Measurements from ENCODE around the gene TUBB. TPM values are rescaled to one million over a fixed set of nuclear protein-coding genes. Genes with fewer than 3 reads are reported as not detected.

The TUBB gene
- total and polyA plus RNA-seq, 9 of the 15 experiments (the other 6 are each of a cell fraction or from before 2014, with no cell fraction given) = 971 to 2,870 (median 1,478) TPM

DNA sequence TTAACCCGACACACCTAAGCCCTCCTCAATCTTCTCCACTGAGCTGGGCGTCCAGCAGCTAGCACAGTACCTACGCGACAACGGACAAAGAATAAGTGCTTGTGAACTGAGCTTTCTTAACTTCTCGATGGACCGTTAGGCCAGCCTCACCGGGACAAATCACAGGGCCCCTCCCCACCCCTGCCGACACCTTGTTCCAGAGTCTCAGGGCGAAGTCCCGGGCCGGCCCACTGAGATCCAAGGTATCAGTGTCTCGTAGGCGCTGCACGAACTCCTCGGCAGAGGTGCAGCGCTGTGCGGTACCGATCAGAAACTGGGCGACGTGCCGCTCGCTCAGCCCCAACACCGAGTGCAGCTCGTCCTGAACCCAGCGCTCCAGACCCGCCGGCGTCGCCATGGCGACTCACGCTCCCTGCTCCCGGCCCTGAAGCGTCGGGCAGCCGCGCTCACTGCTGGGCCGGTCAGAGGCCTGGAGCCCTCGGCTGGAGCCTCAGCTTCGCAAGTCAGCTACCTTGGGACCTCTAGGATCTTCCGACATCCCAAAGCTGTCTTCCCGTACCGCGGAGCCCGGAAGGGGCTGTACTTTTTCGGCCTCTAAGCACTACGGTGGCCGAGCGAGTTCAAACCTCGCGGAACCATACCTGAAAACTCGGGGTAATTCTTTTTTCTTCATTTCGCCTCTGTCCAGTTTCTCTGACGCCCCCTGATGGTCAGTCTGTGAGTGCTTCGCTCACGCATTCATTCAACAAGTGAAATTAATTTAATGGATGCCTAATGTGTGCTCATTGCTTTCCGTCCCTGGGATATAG is 47.5 kb upstream of the TUBB start, which contains the start of gene DHX16 (continued):
- TF ChIP-seq, protein P1, sequence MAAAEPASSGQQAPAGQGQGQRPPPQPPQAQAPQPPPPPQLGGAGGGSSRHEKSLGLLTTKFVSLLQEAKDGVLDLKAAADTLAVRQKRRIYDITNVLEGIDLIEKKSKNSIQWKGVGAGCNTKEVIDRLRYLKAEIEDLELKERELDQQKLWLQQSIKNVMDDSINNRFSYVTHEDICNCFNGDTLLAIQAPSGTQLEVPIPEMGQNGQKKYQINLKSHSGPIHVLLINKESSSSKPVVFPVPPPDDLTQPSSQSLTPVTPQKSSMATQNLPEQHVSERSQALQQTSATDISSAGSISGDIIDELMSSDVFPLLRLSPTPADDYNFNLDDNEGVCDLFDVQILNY (CRISPR knock-in tag; IDR thresholded peaks at IDR 0.05) = peak; percentile 71; the same call in 1 of the 2 replicates
- TF ChIP-seq MBD2 (IDR thresholded peaks at IDR 0.05; ENCODE audit: borderline replicate concordance, low read depth) = no peak
- TF ChIP-seq HDAC8 (tag; IDR thresholded peaks at IDR 0.05) = 0 out of 2 replicates have a peak, but pooled peaks have one; percentile 45
- TF ChIP-seq SUPT5H (IDR thresholded peaks at IDR 0.05) = peak; percentile 80
- TF ChIP-seq, protein P2, sequence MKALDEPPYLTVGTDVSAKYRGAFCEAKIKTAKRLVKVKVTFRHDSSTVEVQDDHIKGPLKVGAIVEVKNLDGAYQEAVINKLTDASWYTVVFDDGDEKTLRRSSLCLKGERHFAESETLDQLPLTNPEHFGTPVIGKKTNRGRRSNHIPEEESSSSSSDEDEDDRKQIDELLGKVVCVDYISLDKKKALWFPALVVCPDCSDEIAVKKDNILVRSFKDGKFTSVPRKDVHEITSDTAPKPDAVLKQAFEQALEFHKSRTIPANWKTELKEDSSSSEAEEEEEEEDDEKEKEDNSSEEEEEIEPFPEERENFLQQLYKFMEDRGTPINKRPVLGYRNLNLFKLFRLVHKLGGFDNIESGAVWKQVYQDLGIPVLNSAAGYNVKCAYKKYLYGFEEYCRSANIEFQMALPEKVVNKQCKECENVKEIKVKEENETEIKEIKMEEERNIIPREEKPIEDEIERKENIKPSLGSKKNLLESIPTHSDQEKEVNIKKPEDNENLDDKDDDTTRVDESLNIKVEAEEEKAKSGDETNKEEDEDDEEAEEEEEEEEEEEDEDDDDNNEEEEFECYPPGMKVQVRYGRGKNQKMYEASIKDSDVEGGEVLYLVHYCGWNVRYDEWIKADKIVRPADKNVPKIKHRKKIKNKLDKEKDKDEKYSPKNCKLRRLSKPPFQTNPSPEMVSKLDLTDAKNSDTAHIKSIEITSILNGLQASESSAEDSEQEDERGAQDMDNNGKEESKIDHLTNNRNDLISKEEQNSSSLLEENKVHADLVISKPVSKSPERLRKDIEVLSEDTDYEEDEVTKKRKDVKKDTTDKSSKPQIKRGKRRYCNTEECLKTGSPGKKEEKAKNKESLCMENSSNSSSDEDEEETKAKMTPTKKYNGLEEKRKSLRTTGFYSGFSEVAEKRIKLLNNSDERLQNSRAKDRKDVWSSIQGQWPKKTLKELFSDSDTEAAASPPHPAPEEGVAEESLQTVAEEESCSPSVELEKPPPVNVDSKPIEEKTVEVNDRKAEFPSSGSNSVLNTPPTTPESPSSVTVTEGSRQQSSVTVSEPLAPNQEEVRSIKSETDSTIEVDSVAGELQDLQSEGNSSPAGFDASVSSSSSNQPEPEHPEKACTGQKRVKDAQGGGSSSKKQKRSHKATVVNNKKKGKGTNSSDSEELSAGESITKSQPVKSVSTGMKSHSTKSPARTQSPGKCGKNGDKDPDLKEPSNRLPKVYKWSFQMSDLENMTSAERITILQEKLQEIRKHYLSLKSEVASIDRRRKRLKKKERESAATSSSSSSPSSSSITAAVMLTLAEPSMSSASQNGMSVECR (CRISPR knock-in tag; IDR thresholded peaks at IDR 0.05) = peak; percentile 99
- TF ChIP-seq CTBP1 (IDR thresholded peaks at IDR 0.05; ENCODE audit: borderline replicate concordance) = peak; percentile 58
- TF ChIP-seq TRIM24 (IDR thresholded peaks at IDR 0.05) = peak in 1 of 2 experiments; percentile 42; a peak in 2 of 4 replicates
- no peak for TF ChIP-seq ZBTB8A (IDR thresholded peaks at IDR 0.05; ENCODE audit: partially characterized antibody)
- TF ChIP-seq, protein P3, sequence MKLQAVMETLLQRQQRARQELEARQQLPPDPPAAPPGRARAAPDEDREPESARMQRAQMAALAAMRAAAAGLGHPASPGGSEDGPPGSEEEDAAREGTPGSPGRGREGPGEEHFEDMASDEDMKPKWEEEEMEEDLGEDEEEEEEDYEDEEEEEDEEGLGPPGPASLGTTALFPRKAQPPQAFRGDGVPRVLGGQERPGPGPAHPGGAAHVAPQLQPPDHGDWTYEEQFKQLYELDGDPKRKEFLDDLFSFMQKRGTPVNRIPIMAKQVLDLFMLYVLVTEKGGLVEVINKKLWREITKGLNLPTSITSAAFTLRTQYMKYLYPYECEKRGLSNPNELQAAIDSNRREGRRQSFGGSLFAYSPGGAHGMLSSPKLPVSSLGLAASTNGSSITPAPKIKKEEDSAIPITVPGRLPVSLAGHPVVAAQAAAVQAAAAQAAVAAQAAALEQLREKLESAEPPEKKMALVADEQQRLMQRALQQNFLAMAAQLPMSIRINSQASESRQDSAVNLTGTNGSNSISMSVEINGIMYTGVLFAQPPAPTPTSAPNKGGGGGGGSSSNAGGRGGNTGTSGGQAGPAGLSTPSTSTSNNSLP (IDR thresholded peaks at IDR 0.05; ENCODE audit: borderline replicate concordance, low read depth, low read length) = peak; percentile 99
- TF ChIP-seq HCFC1 (IDR thresholded peaks at IDR 0.05; ENCODE audit: low read depth, low read length) = peak; percentile 71
- TF ChIP-seq ZNF644 (tag; IDR thresholded peaks at IDR 0.05; ENCODE audit: low read depth) = 0 out of 2 replicates have a peak, but pooled peaks have one; percentile 59
- TF ChIP-seq ZFP36 (IDR thresholded peaks at IDR 0.05; ENCODE audit: low read depth, low read length, partially characterized antibody) = peak; percentile 21
- no peak for TF ChIP-seq NCOR1 (IDR thresholded peaks at IDR 0.05)
- no peak for TF ChIP-seq HMG20A (CRISPR knock-in tag; conservative IDR thresholded peaks at IDR 0.05)
- peak; percentile 62 for TF ChIP-seq RB1 (IDR thresholded peaks at IDR 0.05; ENCODE audit: low read depth)
- no peak for TF ChIP-seq ZNF23 (CRISPR knock-in tag; IDR thresholded peaks at IDR 0.05)
- no peak for TF ChIP-seq FOS (IDR thresholded peaks at IDR 0.05; ENCODE audit: extremely low read depth, insufficient read length)
- TF ChIP-seq KLF1 (tag; IDR thresholded peaks at IDR 0.05) = peak; percentile 65
- TF ChIP-seq DPF2 (IDR thresholded peaks at IDR 0.05) = peak; percentile 49; the same call in 1 of the 2 replicates
- TF ChIP-seq SIRT6 (IDR thresholded peaks at IDR 0.05; ENCODE audit: low read depth, low read length) = no peak

All from K562 (cell line).